Vagina (tissue), 2 donors: ENCODE measurements around the gene MLH3.

Experiments used
- POLR2A ChIP-seq, 2 donors: fragments of 450-650 bp; IDR thresholded peaks; one replicate each; pipeline ENCODE4 v1.6.1; 2017; ENCODE audit warnings: antibody characterized with exemption in 2 of 2, mild to moderate bottlenecking in 2 of 2, moderate library complexity in 2 of 2
- POLR2AphosphoS5 ChIP-seq, 2 donors: sonication (generic); formaldehyde crosslinking; IDR thresholded peaks; one replicate each; pipeline ENCODE4 v1.9.0; 2017; ENCODE audit warnings: antibody characterized with exemption in 2 of 2, mild to moderate bottlenecking in 2 of 2, low read depth in 1 of 2; ENCODE audit not compliant: insufficient read depth in 1 of 2
- TF ChIP-seq, protein P1 (sequence below), 3 experiments: fragments of 450-650 bp in 2 of 3; fragments of 200-600 bp in 1 of 3; sonication (generic) in 1 of 3; IDR thresholded peaks; one replicate each; pipeline ENCODE4 v1.5.1; 2017 to 2019; ENCODE audit warnings: antibody characterized with exemption in 3 of 3, mild to moderate bottlenecking in 2 of 3, moderate library complexity in 2 of 3

DNA sequence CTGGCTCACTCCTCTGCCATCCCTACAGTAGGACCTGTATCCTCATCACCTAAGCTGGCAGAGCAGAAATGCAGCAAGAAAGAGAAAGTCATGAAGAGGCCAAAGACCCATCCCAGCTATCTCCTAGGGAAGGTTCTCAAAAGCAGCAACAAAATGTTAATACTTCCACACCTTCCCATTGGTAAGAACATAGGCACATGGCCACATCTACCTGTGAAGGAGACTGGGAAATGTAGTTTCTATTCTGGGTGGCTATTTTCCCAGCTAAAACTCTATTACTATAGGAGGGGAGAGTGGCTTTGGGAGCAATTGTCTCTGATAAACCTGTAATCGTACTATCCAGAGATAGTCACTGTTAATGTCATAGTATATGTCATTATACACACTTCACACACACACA, 62.3 kb downstream of the MLH3 start:
- TF ChIP-seq, protein P1, sequence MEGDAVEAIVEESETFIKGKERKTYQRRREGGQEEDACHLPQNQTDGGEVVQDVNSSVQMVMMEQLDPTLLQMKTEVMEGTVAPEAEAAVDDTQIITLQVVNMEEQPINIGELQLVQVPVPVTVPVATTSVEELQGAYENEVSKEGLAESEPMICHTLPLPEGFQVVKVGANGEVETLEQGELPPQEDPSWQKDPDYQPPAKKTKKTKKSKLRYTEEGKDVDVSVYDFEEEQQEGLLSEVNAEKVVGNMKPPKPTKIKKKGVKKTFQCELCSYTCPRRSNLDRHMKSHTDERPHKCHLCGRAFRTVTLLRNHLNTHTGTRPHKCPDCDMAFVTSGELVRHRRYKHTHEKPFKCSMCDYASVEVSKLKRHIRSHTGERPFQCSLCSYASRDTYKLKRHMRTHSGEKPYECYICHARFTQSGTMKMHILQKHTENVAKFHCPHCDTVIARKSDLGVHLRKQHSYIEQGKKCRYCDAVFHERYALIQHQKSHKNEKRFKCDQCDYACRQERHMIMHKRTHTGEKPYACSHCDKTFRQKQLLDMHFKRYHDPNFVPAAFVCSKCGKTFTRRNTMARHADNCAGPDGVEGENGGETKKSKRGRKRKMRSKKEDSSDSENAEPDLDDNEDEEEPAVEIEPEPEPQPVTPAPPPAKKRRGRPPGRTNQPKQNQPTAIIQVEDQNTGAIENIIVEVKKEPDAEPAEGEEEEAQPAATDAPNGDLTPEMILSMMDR (IDR thresholded peaks at IDR 0.05), result no peak
- TF ChIP-seq POLR2A (IDR thresholded peaks at IDR 0.05), result no peak
- TF ChIP-seq POLR2AphosphoS5 (IDR thresholded peaks at IDR 0.05; ENCODE audit: insufficient read depth in 1 of 2, low read depth in 1 of 2), result no peak
